Measurements from ENCODE around the gene SMARCC2.
A peak's percentile ranks its signal among the peaks of the same experiment; 100 is the strongest.

SMARCC2 gene

GRCh38 chr12:56117778-56118687 is 71.2 kb downstream of the SMARCC2 start, which contains the start of gene ZC3H10:
Gene ZC3H10, plus strand, starts transcription at chr12:56118266. Its CDS starts 2,297 bp downstream, at chr12:56120563.
- peak; percentile 99 for TF ChIP-seq POLR2AphosphoS5 (IDR thresholded peaks at IDR 0.05; ENCODE audit: low read depth, low read length)
- peak; percentile 94 for TF ChIP-seq FOXP2 (optimal IDR thresholded peaks at IDR 0.05; ENCODE audit: borderline replicate concordance, extremely low read depth, extremely low read length, insufficient read depth)
- TF ChIP-seq REST (IDR thresholded peaks at IDR 0.05; ENCODE audit: insufficient read depth in 1 of 2, low read depth in 2 of 2, low read length in 2 of 2), result peak; percentile 48 to 56; a peak in 2 of 4 replicates
- peak; percentile 89; the same call in 1 of the 2 replicates for TF ChIP-seq TAF1 (IDR thresholded peaks at IDR 0.05; ENCODE audit: borderline replicate concordance, insufficient read depth, low read length)
- peak; percentile 100 for TF ChIP-seq SIN3A (IDR thresholded peaks at IDR 0.05; ENCODE audit: borderline replicate concordance, insufficient read depth, low read length)

- peak; percentile 99 for TF ChIP-seq TAF1 (IDR thresholded peaks at IDR 0.05; ENCODE audit: borderline replicate concordance, insufficient read depth, low read length)
- TF ChIP-seq REST (IDR thresholded peaks at IDR 0.05; ENCODE audit: insufficient read depth in 1 of 2, low read depth in 2 of 2, low read length in 2 of 2), result peak in 1 of 2 experiments; percentile 69; a peak in 2 of 4 replicates
- 0 out of 2 replicates have a peak, but pooled peaks have one; percentile 18 for TF ChIP-seq SIN3A (IDR thresholded peaks at IDR 0.05; ENCODE audit: borderline replicate concordance, insufficient read depth, low read length)
- TF ChIP-seq FOXP2 (optimal IDR thresholded peaks at IDR 0.05; ENCODE audit: borderline replicate concordance, extremely low read depth, extremely low read length, insufficient read depth), result no peak
- TF ChIP-seq POLR2AphosphoS5 (IDR thresholded peaks at IDR 0.05; ENCODE audit: low read depth, low read length), result peak; percentile 100
Observed at GRCh38 chr12:56116267-56117081, 72.8 kb downstream of the SMARCC2 start, which contains the start of gene RPL41. Gene RPL41, plus strand, starts transcription at chr12:56116633.

GRCh38 chr12:56115329-56115728 is 74.0 kb downstream of the SMARCC2 start:
- TF ChIP-seq FOXP2 (optimal IDR thresholded peaks at IDR 0.05; ENCODE audit: borderline replicate concordance, extremely low read depth, extremely low read length, insufficient read depth) (no peak), SIN3A (IDR thresholded peaks at IDR 0.05; ENCODE audit: borderline replicate concordance, insufficient read depth, low read length) (no peak), TAF1 (IDR thresholded peaks at IDR 0.05; ENCODE audit: borderline replicate concordance, insufficient read depth, low read length) (no peak), POLR2AphosphoS5 (IDR thresholded peaks at IDR 0.05; ENCODE audit: low read depth, low read length) (no peak), REST (IDR thresholded peaks at IDR 0.05; ENCODE audit: insufficient read depth in 1 of 2, low read depth in 2 of 2, low read length in 2 of 2) (no peak)

GRCh38 chr12:56114084-56114483 is 75.2 kb downstream of the SMARCC2 start:
- TF ChIP-seq FOXP2 (optimal IDR thresholded peaks at IDR 0.05; ENCODE audit: borderline replicate concordance, extremely low read depth, extremely low read length, insufficient read depth), result no peak
- no peak for TF ChIP-seq TAF1 (IDR thresholded peaks at IDR 0.05; ENCODE audit: borderline replicate concordance, insufficient read depth, low read length)
- TF ChIP-seq POLR2AphosphoS5 (IDR thresholded peaks at IDR 0.05; ENCODE audit: low read depth, low read length), result peak; percentile 39; the same call in 1 of the 2 replicates
- no peak for TF ChIP-seq REST (IDR thresholded peaks at IDR 0.05; ENCODE audit: insufficient read depth in 1 of 2, low read depth in 2 of 2, low read length in 2 of 2)
- no peak for TF ChIP-seq SIN3A (IDR thresholded peaks at IDR 0.05; ENCODE audit: borderline replicate concordance, insufficient read depth, low read length)
